IPS-NIHi7 (cell line): ENCODE results near the gene EMILIN3.
A peak's percentile ranks its signal among the peaks of the same experiment; 100 is the strongest.

ENCODE experiments used
- DNase-seq: peaks from one replicate; pipeline ENCODE4 v3.0.0; 2012; ENCODE audit warnings: mixed read lengths; ENCODE audit errors: extremely low spot score

EMILIN3 gene

GRCh38 chr20:41347523-41348429 is 18.8 kb downstream of the EMILIN3 start:
- no peak for DNase-seq

- DNase-seq: no peak
Observed at GRCh38 chr20:41345729-41346067, 20.9 kb downstream of the EMILIN3 start.

DNA sequence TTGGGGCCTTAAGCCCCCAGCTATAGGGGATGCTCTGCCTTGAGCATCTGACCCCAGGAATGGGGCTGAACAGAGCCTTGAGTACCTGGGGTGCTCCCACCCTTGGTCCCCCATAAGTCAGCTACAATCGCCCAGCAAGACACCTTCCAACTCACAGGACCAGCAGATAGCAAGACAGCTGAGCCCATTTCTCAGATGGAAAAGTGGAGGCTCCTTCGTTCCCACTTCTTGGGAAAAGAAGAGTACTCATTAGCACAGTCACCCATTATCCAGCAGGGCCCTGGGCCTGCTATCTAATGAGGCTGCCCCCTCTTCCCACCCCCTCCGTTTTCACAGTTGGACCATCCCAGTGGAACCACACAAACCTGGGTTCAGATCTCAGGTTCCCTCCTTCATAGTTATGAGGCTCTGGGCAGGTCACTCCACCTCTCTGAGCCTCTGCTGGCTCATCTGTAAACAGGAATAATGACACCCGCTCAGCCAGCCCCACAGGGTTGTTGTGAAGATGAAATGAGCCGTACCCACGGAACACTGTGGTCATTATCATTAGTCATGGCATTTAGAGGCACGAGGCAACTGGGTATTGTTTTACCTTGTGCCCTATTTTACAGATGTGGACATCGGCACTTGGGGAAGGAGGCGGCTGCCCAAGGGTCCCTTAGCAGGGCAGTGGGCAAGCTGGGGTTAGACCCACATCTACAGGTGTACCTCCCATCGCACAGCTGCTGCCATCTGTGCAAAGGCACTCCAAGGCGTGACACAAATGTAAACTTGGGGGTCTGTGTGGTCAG is 21.5 kb downstream of the EMILIN3 start:
- no peak for DNase-seq

DNA sequence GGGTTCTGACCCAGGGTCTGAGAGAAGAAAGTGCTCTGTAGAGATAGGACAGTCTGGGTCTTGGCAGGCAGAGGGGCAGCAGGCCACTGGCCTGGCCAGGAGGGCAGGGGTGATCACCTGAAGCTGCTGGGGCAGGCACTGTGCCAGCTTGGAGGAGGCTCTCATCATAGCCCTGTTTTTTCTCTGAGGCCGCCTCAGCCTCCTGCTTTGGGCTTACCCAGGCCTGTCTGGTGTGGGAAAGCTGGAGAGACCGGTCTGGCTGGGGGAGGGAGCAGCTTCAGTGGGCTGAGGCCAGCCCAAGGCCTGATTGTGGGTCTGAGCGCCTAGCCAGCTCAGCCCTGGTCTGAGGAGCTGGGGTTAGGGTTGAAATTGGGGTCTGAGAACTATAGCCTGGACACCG is 22.1 kb downstream of the EMILIN3 start:
- DNase-seq: no peak

DNA sequence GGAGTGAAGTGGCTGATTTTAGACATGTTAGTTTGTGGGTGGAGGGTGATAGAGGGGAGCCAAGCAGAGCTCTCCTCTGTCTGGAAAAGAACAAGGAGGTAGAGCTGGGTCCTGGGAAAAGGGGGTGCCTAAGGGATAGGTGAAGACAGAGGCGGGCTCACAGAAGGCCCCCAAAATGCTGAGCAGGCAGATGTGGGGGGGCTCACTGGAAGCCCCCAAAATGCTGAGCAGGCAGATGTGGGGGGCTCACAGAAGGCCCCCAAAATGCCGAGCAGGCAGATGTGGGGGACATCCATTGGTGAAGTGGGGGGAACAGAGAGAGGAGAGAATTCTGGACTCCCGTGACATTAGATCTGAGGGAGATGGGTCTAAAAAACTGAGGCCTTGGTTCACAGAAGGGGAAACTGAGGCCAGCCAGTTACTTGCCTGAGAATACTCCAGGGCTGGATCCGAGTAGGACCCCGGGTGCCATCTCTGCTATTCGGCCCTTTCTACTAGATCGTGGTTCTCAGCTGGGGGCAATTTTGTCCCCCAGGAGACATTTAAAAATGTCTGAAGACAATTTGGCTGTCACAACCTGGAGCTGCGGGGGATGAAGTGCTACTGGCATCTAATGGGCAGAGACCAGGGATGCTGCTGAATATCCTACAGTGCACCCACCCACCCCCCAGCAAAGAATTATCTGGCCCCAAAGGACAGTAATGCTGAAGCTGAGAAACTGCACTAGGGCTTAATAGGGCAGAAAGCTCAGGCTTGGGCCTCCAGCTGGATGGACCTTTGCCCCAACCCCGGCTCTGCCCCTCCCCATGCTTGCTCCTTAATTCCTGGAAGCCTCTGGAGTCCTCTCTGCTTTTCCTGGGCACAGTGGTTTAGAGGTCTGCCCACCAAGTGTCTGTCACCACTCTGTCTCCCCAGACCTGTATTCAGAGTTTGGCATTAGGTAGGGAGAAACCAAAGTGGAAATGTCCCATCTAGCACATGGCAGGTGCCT is 23.8 kb downstream of the EMILIN3 start:
- no peak for DNase-seq

DNA sequence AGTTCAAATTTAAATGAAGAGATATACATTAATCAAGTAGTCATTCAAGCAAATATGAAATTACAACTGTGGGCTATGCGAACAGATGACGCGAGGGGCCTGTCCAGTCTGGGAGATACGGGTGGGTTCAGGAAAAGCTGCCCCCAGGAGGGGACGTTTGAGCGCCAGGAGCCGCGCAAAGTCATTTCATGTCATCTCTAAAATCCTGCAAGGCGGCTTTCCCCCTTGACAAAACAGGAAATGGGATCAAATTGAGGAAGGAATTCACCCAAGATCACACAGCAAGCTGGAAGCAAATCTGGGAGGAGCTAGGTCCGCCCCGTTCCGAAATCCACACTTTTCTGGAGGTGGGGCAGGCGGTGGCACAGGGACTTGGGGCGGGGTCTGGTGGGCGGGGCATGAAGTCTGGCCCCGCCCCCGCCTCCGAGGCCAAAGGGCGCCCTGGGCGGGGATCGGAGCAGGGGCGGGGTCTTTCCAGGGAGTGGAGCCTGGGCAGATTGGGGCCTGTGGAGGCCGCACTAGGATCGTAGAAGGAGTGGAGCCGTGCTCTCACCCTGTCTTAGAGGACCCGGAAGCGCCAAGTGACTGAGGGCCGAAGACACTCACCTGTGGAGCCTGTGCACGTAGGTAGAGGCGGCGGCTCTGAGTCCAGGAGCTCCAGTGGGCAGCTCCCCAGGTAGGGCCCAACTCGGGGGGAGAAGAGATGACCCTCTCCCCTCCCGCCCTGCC is 26.1 kb downstream of the EMILIN3 start, which contains the start of gene LPIN3:
Gene LPIN3, plus strand, starts transcription at position 495 of the 729 bp plus-strand sequence. CDS start 4,983 bp downstream, outside the sequence.
- peak; percentile 98 for DNase-seq

- DNase-seq: peak; percentile 88
Observed at GRCh38 chr20:41339957-41340326, 26.7 kb downstream of the EMILIN3 start.

GRCh38 chr20:41336711-41337492 is 29.7 kb downstream of the EMILIN3 start:
- DNase-seq: no peak

GRCh38 chr20:41335591-41335990 is 31.0 kb downstream of the EMILIN3 start:
- DNase-seq: no peak

DNA sequence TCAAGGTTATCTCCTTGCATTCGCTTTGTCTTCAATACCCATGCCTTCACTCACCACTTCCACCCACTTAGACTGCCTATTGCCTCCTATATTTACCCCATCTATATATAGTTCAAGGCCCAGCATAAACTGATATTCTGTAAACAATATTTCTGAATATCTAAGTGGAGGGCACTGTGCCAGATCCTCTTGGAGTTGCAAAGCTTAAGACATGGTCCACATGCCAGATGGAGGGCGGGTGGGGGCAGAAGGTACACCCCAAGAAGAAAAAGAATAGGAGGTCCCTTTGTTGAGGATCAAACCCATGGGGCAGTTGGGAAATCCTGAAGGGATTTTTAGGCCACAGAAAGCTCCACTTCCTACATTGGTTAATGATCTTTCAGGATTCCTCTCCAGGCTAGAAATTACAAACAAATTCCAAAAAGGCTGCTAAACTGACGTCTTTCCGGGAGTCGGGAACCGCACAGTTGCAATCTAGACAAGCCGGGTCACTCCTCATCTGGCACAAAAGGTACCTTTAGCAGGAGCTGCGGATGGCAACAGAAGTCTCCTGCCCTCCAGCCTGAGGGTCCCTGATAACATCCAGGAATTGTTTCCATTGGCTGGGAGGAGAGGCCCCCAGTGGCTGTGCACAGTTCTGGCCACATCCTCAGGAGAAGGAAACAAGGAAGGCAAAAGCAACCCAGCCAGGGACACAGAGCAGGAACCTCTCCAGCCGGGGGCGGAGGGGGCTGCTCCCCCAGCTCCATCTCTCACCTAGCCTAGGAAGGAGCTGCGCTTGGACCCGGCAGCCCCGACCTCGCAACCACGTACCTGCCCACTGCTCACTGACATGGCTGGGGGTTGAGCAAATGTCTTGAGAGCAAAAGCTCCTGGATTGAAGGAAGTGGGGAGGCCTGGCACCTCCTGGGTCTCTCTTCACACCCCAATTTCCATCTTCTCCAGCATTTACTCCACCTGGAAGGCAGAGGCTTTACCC is 31.9 kb downstream of the EMILIN3 start:
- no peak for DNase-seq

- no peak for DNase-seq
Observed at GRCh38 chr20:41334036-41334435, 32.6 kb downstream of the EMILIN3 start.

- DNase-seq: no peak
Observed at GRCh38 chr20:41331731-41332130, 34.9 kb downstream of the EMILIN3 start.

GRCh38 chr20:41330941-41331340 is 35.7 kb downstream of the EMILIN3 start:
- no peak for DNase-seq

GRCh38 chr20:41330343-41330720 is 36.3 kb downstream of the EMILIN3 start:
- DNase-seq: no peak

DNA sequence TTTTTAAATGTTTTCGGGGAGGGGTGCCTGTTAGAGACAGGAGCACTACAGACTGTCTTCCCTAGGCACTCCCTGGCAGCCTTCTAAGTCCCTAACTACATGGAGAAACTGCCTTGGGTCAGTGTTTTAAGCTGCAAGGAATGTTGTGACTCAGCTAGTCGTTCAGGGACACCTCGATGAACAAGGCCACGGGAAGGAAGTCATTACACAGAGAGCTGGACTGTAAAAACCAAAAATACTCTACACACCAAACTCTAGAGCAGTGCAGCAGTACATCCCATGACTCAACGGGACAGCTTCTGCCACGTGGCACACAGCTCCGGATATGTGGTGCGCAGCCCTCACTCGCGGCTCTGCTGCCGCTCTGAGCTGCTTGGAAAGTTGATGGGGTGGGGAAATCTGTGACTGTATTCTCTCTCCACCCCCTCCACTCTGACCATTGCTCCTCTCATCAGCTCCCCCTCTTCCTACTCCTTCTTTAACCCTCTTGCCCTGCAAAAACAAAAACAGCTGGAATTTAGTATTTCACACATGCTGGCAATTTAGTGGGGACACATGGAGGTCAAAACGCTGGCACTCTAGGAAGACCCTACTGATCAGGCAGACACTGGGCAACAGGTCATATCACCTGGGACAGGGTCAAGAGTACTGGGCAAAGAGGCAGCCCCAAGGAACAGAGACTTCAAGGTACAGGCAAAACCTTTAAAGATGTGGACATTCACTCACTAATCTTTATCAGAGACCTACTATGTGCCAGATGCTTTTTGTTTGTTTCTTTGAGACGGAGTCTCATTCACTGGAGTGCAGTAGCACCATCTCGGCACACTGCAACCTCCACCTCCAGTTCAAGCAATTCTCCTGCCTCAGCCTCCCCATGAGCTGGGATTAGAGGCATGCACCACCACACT is 36.9 kb downstream of the EMILIN3 start:
- DNase-seq: no peak

GRCh38 chr20:41327178-41327577 is 39.4 kb downstream of the EMILIN3 start:
- DNase-seq: no peak

DNA sequence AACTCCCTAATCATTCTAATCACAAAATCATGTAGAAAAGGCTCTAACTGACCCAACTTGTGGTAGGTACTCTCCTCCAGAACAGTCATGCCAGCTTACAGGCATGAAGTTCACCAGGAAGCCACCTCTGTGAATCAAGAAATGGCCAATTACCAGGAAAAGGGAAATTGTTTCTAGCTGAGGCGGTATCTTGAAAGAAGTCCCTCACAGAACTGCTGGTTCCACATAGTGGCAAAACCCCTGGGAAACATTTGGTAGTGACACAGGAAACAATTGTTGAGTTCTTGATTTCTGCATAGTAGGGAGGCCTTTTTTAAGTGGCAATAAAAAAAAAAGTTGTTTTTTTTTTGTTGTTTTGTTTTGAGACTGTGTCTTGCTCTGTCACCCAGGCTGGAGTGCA is 45.6 kb downstream of the EMILIN3 start:
- no peak for DNase-seq

DNA sequence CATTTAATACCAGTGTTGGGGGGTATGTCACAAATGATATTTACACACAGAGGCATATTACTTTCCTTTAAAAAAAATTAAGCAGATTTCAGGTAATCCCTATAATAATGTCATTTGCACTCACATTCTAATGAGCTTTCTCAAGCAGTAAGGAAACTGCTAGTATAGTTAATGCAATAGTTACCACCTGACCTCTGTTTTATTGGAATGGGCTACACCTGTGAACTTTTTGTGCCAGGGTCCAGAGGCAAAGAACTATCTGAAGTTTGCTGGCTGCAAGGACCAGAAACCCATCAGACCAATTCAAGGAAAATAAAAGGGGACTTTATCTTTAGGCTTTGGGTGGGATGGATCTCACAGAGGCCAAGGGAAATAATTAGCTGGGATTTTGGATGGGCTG is 46.2 kb downstream of the EMILIN3 start:
- no peak for DNase-seq
